ENCODE measurements around the gene BMP5.

The BMP5 gene

DNA sequence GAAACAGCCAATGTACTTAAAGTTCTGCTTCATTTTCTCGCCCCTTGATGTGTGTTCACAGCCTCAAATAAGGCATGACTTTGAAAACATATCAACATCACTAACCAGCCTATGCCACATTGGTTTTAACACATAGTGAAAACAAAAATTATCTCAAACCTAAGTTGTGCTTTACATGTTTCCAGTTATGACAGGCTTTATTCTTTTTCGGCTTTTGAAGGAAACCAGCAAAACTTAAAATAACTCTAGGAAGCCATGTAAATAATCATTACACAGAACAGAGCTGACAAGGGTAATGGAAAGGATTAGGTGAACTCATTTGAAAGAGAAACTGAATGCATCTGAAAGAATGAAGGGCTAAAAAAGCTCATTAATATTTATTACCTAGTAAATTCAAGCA, 42.1 kb downstream of the BMP5 start:
- H3K4ac ChIP-seq (ENCODE audit: low read depth in 1 of 2, low read length in 2 of 2): no peak overlapping the region
- H2BK15ac ChIP-seq (ENCODE audit: low read depth, poor library complexity, severe bottlenecking): no peak overlapping the region
- H3K9ac ChIP-seq (ENCODE audit: low read length): no peak overlapping the region
- H3K36me3 ChIP-seq (ENCODE audit: control insufficient read depth in 1 of 2, insufficient read depth in 2 of 2, low read depth in 1 of 2, low read length in 2 of 2): no peaks in the 10 kb centered on the region
- H3K27ac ChIP-seq (ENCODE audit: low read length, poor library complexity, severe bottlenecking): no peak overlapping the region
- H2AK5ac ChIP-seq (ENCODE audit: low read length, severe bottlenecking): no peak overlapping the region
- no peaks in the 10 kb centered on the region for H3K9me3 ChIP-seq (ENCODE audit: control insufficient read depth, low read length)
- H3K4me2 ChIP-seq (ENCODE audit: low read length, poor library complexity, severe bottlenecking): no peak overlapping the region
- H3K23ac ChIP-seq (ENCODE audit: low read length in 2 of 2): no peak overlapping the region
- no peak overlapping the region for H3K14ac ChIP-seq (ENCODE audit: low read length in 2 of 2)
- WGBS: 99% methylated on average over 2 of the region's 2 CpGs
- DNase-seq: peak; percentile 14
- H4K91ac ChIP-seq (ENCODE audit: low read length): no peak overlapping the region
- H3K18ac ChIP-seq (ENCODE audit: low read depth in 1 of 2, low read length in 2 of 2): no peak overlapping the region
- H2BK12ac ChIP-seq (ENCODE audit: low read length in 2 of 2): no peak overlapping the region
- H2BK120ac ChIP-seq (ENCODE audit: low read depth, low read length): no peak overlapping the region
- no peaks in the 10 kb centered on the region for H3K27me3 ChIP-seq (ENCODE audit: control insufficient read depth in 1 of 2, insufficient read depth in 1 of 2, low read length in 2 of 2)
- H3K79me1 ChIP-seq (replicated peaks; ENCODE audit: low read length, poor library complexity, severe bottlenecking): no peaks in the 10 kb centered on the region
- no peak overlapping the region for H4K8ac ChIP-seq (ENCODE audit: low read length)
- no peaks in the 10 kb centered on the region for H3K4me1 ChIP-seq (ENCODE audit: control insufficient read depth, insufficient read depth, low read depth, low read length)
- no peak overlapping the region for H2AFZ ChIP-seq (ENCODE audit: low read depth, low read length)
- H3K4me3 ChIP-seq (ENCODE audit: insufficient read depth in 1 of 2, low read depth in 1 of 2, low read length in 2 of 2): no peak overlapping the region
- H2BK5ac ChIP-seq (ENCODE audit: low read depth, low read length, poor library complexity, severe bottlenecking): no peak overlapping the region

- Histone ChIP-seq H4K91ac (ENCODE audit: low read length) (no peak overlapping the region), H3K18ac (ENCODE audit: low read depth in 1 of 2, low read length in 2 of 2) (no peak overlapping the region), H3K23ac (ENCODE audit: low read length in 2 of 2) (no peak overlapping the region), H2BK5ac (ENCODE audit: low read depth, low read length, poor library complexity, severe bottlenecking) (no peak overlapping the region), H2AFZ (ENCODE audit: low read depth, low read length) (no peak overlapping the region), H3K9ac (ENCODE audit: low read length) (no peak overlapping the region), H3K14ac (ENCODE audit: low read length in 2 of 2) (no peak overlapping the region), H3K36me3 (ENCODE audit: control insufficient read depth in 1 of 2, insufficient read depth in 2 of 2, low read depth in 1 of 2, low read length in 2 of 2) (no peaks in the 10 kb centered on the region), H3K9me3 (ENCODE audit: control insufficient read depth, low read length) (no peaks in the 10 kb centered on the region), H2AK5ac (ENCODE audit: low read length, severe bottlenecking) (no peak overlapping the region), H4K8ac (ENCODE audit: low read length) (no peak overlapping the region), H2BK12ac (ENCODE audit: low read length in 2 of 2) (no peak overlapping the region), H3K4me3 (ENCODE audit: insufficient read depth in 1 of 2, low read depth in 1 of 2, low read length in 2 of 2) (no peak overlapping the region), H3K27me3 (ENCODE audit: control insufficient read depth in 1 of 2, insufficient read depth in 1 of 2, low read length in 2 of 2) (no peaks in the 10 kb centered on the region), H3K4me1 (ENCODE audit: control insufficient read depth, insufficient read depth, low read depth, low read length) (no peaks in the 10 kb centered on the region), H3K4me2 (ENCODE audit: low read length, poor library complexity, severe bottlenecking) (no peak overlapping the region), H3K27ac (ENCODE audit: low read length, poor library complexity, severe bottlenecking) (no peak overlapping the region), H3K4ac (ENCODE audit: low read depth in 1 of 2, low read length in 2 of 2) (no peak overlapping the region), H2BK15ac (ENCODE audit: low read depth, poor library complexity, severe bottlenecking) (no peak overlapping the region), H3K79me1 (replicated peaks; ENCODE audit: low read length, poor library complexity, severe bottlenecking) (no peaks in the 10 kb centered on the region), H2BK120ac (ENCODE audit: low read depth, low read length) (no peak overlapping the region)
- DNase-seq: no peak
Observed at GRCh38 chr6:55827818-55828522, 47.4 kb downstream of the BMP5 start.

GRCh38 chr6:55826941-55827340, 48.4 kb downstream of the BMP5 start:
- H4K91ac ChIP-seq (ENCODE audit: low read length): no peak overlapping the region
- H3K4me3 ChIP-seq (ENCODE audit: insufficient read depth in 1 of 2, low read depth in 1 of 2, low read length in 2 of 2): no peak overlapping the region
- no peaks in the 10 kb centered on the region for H3K27me3 ChIP-seq (ENCODE audit: control insufficient read depth in 1 of 2, insufficient read depth in 1 of 2, low read length in 2 of 2)
- peak overlapping the region; percentile 65 for H3K27ac ChIP-seq (ENCODE audit: low read length, poor library complexity, severe bottlenecking)
- no peaks in the 10 kb centered on the region for H3K36me3 ChIP-seq (ENCODE audit: control insufficient read depth in 1 of 2, insufficient read depth in 2 of 2, low read depth in 1 of 2, low read length in 2 of 2)
- no peaks in the 10 kb centered on the region for H3K4me1 ChIP-seq (ENCODE audit: control insufficient read depth, insufficient read depth, low read depth, low read length)
- H2BK120ac ChIP-seq (ENCODE audit: low read depth, low read length): no peak overlapping the region
- no peak overlapping the region for H2BK5ac ChIP-seq (ENCODE audit: low read depth, low read length, poor library complexity, severe bottlenecking)
- no peak overlapping the region for H4K8ac ChIP-seq (ENCODE audit: low read length)
- DNase-seq: no peak
- no peaks in the 10 kb centered on the region for H3K9me3 ChIP-seq (ENCODE audit: control insufficient read depth, low read length)
- no peak overlapping the region for H3K14ac ChIP-seq (ENCODE audit: low read length in 2 of 2)
- no peak overlapping the region for H2BK12ac ChIP-seq (ENCODE audit: low read length in 2 of 2)
- WGBS: no CpG with 5 or more reads among the region's 1 CpG
- H3K4ac ChIP-seq (ENCODE audit: low read depth in 1 of 2, low read length in 2 of 2): no peak overlapping the region
- no peaks in the 10 kb centered on the region for H3K79me1 ChIP-seq (replicated peaks; ENCODE audit: low read length, poor library complexity, severe bottlenecking)
- H3K4me2 ChIP-seq (ENCODE audit: low read length, poor library complexity, severe bottlenecking): no peak overlapping the region
- H3K18ac ChIP-seq (ENCODE audit: low read depth in 1 of 2, low read length in 2 of 2): no peak overlapping the region
- H2AFZ ChIP-seq (ENCODE audit: low read depth, low read length): no peak overlapping the region
- H2BK15ac ChIP-seq (ENCODE audit: low read depth, poor library complexity, severe bottlenecking): no peak overlapping the region
- no peak overlapping the region for H3K9ac ChIP-seq (ENCODE audit: low read length)
- no peak overlapping the region for H2AK5ac ChIP-seq (ENCODE audit: low read length, severe bottlenecking)
- no peak overlapping the region for H3K23ac ChIP-seq (ENCODE audit: low read length in 2 of 2)

DNA sequence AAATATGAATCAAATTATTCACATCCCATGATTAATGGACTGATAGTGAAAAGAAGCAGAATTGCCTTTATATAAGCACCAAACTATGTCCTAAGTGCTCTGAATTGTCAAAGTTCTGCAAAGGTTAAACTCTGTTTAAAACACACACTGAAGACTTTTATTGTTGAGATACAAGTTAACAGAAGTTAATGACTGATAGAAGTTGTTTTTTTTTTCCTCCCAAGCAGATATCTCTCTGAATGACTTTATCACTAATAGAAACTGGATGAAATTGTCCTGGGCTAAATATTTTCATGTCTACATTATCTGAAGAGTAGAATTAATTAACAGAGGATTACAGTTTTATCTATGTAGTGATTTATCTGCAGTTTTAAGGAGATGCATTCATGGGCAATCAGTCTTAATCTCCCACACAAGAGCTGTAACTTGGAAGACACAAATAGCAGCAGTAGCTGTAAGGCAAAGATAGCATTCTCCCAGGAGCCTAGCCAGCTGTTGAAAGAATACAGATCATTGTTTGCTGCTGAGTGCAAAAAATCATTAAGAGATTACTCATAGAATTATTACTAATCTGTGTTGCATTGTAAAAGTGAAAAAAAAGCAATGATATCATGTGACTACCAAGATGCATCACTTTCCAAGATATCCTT, 49.9 kb downstream of the BMP5 start:
- Histone ChIP-seq H3K9me3 (ENCODE audit: control insufficient read depth, low read length) (no peaks in the 10 kb centered on the region), H4K91ac (ENCODE audit: low read length) (no peak overlapping the region), H3K27me3 (ENCODE audit: control insufficient read depth in 1 of 2, insufficient read depth in 1 of 2, low read length in 2 of 2) (no peaks in the 10 kb centered on the region), H2AK5ac (ENCODE audit: low read length, severe bottlenecking) (no peak overlapping the region), H3K79me1 (replicated peaks; ENCODE audit: low read length, poor library complexity, severe bottlenecking) (no peaks in the 10 kb centered on the region), H2BK15ac (ENCODE audit: low read depth, poor library complexity, severe bottlenecking) (no peak overlapping the region), H3K18ac (ENCODE audit: low read depth in 1 of 2, low read length in 2 of 2) (no peak overlapping the region), H3K4me3 (ENCODE audit: insufficient read depth in 1 of 2, low read depth in 1 of 2, low read length in 2 of 2) (peak overlapping the region in 1 of 2 experiments; percentile 16), H2BK120ac (ENCODE audit: low read depth, low read length) (no peak overlapping the region), H3K4me1 (ENCODE audit: control insufficient read depth, insufficient read depth, low read depth, low read length) (no peaks in the 10 kb centered on the region), H3K36me3 (ENCODE audit: control insufficient read depth in 1 of 2, insufficient read depth in 2 of 2, low read depth in 1 of 2, low read length in 2 of 2) (no peaks in the 10 kb centered on the region), H3K23ac (ENCODE audit: low read length in 2 of 2) (no peak overlapping the region), H2AFZ (ENCODE audit: low read depth, low read length) (no peak overlapping the region), H3K4me2 (ENCODE audit: low read length, poor library complexity, severe bottlenecking) (peak overlapping the region; percentile 26), H3K14ac (ENCODE audit: low read length in 2 of 2) (no peak overlapping the region), H2BK12ac (ENCODE audit: low read length in 2 of 2) (no peak overlapping the region), H3K4ac (ENCODE audit: low read depth in 1 of 2, low read length in 2 of 2) (no peak overlapping the region), H3K27ac (ENCODE audit: low read length, poor library complexity, severe bottlenecking) (peak overlapping the region; percentile 76), H3K9ac (ENCODE audit: low read length) (peak overlapping the region; percentile 43), H4K8ac (ENCODE audit: low read length) (no peak overlapping the region), H2BK5ac (ENCODE audit: low read depth, low read length, poor library complexity, severe bottlenecking) (no peak overlapping the region)
- peak; percentile 73 for DNase-seq
